OCI-LY7 (cell line): ENCODE results near the gene TPP1.

Source experiments
- EZH2phosphoT487 ChIP-seq: fragments of 200-600 bp; sonication (generic); IDR thresholded peaks from 2 replicates; pipeline ENCODE4 v1.6.1; 2018; ENCODE audit warnings: low read depth, borderline replicate concordance, mild to moderate bottlenecking, mixed run types, antibody characterized with exemption, low read length, moderate library complexity, mixed read lengths
- TF ChIP-seq, protein P1 (sequence below): fragments of 200-600 bp; sonication (generic); conservative IDR thresholded peaks from 2 replicates; pipeline ENCODE4 v1.5.1; 2014; ENCODE audit warnings: mild to moderate bottlenecking, antibody characterized with exemption, low read length, moderate library complexity, mixed read lengths

DNA sequence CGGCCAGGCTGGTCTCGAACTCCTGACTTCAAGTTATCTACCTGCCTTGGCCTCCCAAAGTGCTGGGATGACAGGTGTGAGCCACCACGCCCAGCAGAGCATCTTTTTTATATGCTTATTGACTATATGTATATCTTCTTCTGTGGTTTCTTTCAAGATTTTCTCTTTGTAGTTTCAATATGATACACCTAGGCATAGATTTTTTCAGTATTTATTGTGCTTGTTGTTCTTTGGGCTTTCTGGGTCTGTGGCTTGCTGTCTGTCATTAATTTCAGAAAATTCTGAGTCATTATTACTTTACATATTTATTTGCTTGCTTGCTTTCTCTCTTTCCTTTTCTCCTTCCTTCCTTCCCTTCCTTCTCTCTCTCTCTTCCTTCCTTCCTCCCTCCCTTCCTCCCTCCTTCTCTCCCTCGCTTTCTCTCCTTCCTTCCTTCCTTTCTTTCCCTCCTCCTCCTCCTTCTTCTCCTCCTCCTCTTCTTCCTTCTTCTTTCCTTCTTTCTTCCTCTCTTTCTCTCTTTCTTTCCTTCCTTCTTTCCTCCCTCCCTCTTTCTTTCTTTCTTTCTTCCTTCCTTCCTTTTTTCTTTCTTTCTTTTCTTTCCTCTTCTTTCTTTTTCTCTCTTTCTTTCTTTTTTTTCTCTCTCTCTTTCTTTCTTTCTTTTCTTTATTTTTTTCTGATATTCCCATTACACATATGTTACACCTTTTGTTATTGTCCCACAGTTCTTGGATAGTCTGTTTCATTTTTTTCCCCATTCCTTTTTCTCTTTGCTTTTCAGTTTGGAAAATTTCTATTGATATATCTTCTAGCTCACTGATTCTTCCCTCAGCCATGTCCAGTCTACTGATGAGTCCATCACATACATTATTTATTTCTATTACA lies 47.3 kb upstream of the TPP1 start:
- TF ChIP-seq, protein P1, sequence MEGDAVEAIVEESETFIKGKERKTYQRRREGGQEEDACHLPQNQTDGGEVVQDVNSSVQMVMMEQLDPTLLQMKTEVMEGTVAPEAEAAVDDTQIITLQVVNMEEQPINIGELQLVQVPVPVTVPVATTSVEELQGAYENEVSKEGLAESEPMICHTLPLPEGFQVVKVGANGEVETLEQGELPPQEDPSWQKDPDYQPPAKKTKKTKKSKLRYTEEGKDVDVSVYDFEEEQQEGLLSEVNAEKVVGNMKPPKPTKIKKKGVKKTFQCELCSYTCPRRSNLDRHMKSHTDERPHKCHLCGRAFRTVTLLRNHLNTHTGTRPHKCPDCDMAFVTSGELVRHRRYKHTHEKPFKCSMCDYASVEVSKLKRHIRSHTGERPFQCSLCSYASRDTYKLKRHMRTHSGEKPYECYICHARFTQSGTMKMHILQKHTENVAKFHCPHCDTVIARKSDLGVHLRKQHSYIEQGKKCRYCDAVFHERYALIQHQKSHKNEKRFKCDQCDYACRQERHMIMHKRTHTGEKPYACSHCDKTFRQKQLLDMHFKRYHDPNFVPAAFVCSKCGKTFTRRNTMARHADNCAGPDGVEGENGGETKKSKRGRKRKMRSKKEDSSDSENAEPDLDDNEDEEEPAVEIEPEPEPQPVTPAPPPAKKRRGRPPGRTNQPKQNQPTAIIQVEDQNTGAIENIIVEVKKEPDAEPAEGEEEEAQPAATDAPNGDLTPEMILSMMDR, result no peak
- no peak for TF ChIP-seq EZH2phosphoT487
